NCI-H510A treated with DMSO at 0.1 percent for 48 hours (cell line): ENCODE data around the gene FRRS1L.

Source experiments
- DNase-seq: peaks from one replicate; lab custom pipeline; 2025; lab: John Stamatoyannopoulos, UW

Gene FRRS1L

GRCh38 chr9:109166771-109167601 is at the start of gene FRRS1L:
Gene FRRS1L, minus strand, starts transcription at chr9:109167249. Its CDS starts 111 bp downstream, at chr9:109167138.
- DNase-seq, result no peak

GRCh38 chr9:109214414-109214813 is 47.4 kb upstream of the FRRS1L start:
- no peak for DNase-seq

GRCh38 chr9:109213285-109214121 is 46.5 kb upstream of the FRRS1L start:
- DNase-seq, result no peak

GRCh38 chr9:109212768-109213167 is 45.7 kb upstream of the FRRS1L start:
- no peak for DNase-seq

- no peak for DNase-seq
These were observed 39.6 kb upstream of the FRRS1L start for GRCh38 chr9:109206670-109207069.

GRCh38 chr9:109205526-109205925 is 38.5 kb upstream of the FRRS1L start:
- no peak for DNase-seq

GRCh38 chr9:109203761-109204360 is 36.8 kb upstream of the FRRS1L start:
- no peak for DNase-seq

GRCh38 chr9:109199676-109200075 is 32.6 kb upstream of the FRRS1L start:
- DNase-seq, result no peak

GRCh38 chr9:109198736-109199382 is 31.8 kb upstream of the FRRS1L start:
- DNase-seq, result no peak

GRCh38 chr9:109193974-109194556 is 27.0 kb upstream of the FRRS1L start:
- DNase-seq, result no peak

- peak; percentile 7 for DNase-seq
These were observed 25.8 kb upstream of the FRRS1L start for GRCh38 chr9:109192732-109193361.

GRCh38 chr9:109191746-109192145 is 24.7 kb upstream of the FRRS1L start:
- DNase-seq, result no peak

GRCh38 chr9:109190151-109190550 is 23.1 kb upstream of the FRRS1L start:
- no peak for DNase-seq

- DNase-seq, result no peak
These were observed 19.9 kb upstream of the FRRS1L start for GRCh38 chr9:109186857-109187520.

- DNase-seq, result peak; percentile 25
These were observed 16.1 kb upstream of the FRRS1L start for GRCh38 chr9:109182940-109183798.

- DNase-seq, result no peak
These were observed 15.5 kb upstream of the FRRS1L start for GRCh38 chr9:109182550-109182939.

GRCh38 chr9:109181284-109181683 is 14.2 kb upstream of the FRRS1L start:
- DNase-seq, result no peak

GRCh38 chr9:109179801-109180523 is 12.9 kb upstream of the FRRS1L start:
- DNase-seq, result no peak

- no peak for DNase-seq
These were observed 9.9 kb upstream of the FRRS1L start for GRCh38 chr9:109176963-109177362.
